Frontal cortex (tissue), 4 donors: Measurements from ENCODE around the gene MAGOH. TPM values are rescaled to one million over a fixed set of nuclear protein-coding genes. Genes with fewer than 3 reads are reported as not detected.
"Not testable (repeated sequence)": the region's sequence is repeated elsewhere in the genome, so short reads cannot be mapped to it uniquely, and the experiment has no call there.

Source experiments
- DNase-seq, 2 donors: peaks; one replicate each; pipeline ENCODE4 v3.0.0; 2012; ENCODE audit warnings: low spot score in 2 of 2
- FAIRE-seq: peaks from 2 replicates; lab custom pipeline; 2012; peaks lifted over from hg19 to GRCh38; lab: Jason Lieb, UNC
- total RNA-seq: library from RNA; depleted of rRNA; stranded (reverse); fragments of >200 nt; gene quantifications from one replicate; pipeline ENCODE4 v1.2.3, GENCODE V29; 2014
- donor health status: control.
- donor health status: control.
- donor health status: control.

MAGOH gene
- total RNA-seq, 1 donor from 2014 or later, result 15.9 TPM

DNA sequence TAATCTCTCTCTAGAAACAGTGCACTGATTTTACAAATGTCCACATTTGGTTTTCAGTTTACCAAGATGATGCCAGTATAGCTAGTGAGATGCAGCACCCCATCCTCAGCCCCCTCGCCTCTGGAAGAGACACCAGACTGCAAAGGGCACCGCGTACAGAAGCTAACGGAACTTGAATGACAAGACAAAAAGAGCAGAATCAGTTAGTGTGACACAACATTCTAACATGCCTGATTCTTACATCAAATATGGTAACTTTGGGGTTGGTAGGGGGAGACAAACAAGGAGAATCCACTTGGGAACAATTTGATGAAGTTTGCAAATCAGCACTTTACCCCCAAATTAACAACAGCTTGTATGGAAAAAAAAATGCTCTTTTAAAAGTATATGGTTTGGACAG, 4.1 kb upstream of the MAGOH start:
- DNase-seq (no peak), FAIRE-seq (no peak)

DNA sequence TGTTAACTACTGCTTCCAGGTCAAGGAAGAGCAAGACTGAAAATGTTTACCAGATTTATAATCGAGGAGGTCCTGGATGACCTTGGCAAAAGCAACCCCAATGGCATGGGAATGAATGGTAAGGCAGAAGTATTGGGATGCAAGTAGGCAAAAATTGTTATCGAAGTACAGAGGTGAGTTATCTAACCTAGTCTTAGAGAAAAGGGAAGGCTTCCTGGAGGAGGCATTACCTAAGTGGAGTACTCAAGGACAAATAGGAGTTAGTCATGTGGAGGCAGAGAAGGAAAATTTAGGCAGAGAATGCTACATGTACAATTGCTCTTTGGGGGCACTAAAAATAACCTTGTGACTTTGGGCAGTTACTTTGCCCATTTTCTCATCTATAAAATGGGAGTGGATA, 3.5 kb upstream of the MAGOH start:
- FAIRE-seq (no peak), DNase-seq (no peak)

DNA sequence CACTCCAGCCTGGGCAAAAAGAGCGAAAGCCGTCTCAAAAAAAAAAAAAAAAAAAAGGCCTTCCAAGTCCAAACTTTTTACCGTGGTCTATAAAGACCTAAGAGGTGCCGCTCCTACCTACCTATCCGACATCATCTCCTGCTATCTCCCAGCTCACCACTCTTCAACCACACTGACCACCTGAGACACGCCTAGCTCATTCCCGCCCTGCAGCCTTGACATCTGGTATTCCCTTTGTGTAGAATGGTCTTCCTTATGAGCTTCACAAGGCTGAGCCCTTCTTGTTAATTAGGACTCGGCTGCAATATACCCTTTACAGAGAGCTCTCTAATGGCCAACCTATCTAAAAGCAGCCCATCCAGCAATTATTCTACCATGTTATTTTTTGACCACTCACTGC, 680 bp downstream of the MAGOH start:
- no peak for FAIRE-seq

DNA sequence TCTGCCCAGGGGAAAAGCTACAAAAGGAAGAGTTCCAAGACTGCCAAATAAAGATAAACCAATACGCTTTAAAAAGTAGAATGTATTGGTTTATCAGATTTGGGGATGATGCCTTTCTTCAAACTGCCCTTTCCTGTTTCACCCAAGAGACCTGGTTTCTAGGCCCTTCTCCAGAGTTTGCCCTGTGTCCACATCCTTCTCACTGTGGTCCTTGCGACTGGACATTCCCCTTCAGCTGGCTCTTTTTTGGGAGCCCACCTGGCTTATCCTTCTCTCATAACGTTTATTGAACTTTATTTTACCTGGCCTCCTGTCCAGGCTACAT, 17.4 kb downstream of the MAGOH start:
- FAIRE-seq, result no peak
- no peak for DNase-seq

More for the DNA sequence above, 680 bp downstream of the MAGOH start:
- DNase-seq, result no peak

DNA sequence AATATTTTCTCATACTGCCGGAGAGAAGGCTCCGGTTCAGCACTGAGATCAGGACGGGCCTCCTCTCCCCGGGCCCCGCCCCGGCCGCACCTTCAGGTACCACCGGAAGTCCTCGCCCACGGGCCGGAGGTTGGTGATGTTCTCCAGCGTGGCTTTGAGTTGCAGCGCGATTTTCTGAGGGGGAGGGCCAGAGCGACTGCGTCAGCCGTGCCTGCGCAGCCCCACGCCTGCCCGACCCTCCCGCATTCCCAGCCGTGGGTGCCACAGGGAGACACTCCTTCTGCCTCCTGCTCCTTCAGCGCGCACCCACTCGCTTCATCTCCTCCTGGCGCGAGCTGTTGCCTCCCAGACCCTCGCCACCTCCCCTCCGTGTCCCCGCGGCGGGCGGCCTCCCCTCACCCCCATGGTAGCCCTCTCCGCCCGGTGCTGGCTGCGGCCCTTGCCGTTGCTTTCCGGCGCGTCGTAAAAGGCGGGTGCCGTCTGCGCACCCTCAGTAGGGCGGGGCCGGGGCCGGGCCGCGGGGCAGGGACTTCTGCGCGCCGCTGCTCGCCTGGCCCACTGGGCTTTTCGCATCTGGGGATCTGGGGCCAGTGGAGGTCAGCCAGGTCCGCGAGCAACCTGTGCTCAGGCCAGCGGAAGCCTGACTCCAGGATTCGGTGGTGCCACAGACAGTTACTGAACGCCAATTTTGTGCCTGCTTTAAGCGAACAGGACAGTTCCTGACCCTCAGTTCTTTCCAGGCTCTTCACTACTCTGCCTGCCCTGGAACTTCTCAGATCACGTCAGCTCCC, 18.0 kb downstream of the MAGOH start, which contains the start of gene CZIB:
Gene CZIB, minus strand, starts transcription at position 464 of the 791 bp plus-strand sequence. Its CDS starts 59 bp downstream, at position 405.
- FAIRE-seq (no peak), DNase-seq (peak; percentile 80 to 86)

DNA sequence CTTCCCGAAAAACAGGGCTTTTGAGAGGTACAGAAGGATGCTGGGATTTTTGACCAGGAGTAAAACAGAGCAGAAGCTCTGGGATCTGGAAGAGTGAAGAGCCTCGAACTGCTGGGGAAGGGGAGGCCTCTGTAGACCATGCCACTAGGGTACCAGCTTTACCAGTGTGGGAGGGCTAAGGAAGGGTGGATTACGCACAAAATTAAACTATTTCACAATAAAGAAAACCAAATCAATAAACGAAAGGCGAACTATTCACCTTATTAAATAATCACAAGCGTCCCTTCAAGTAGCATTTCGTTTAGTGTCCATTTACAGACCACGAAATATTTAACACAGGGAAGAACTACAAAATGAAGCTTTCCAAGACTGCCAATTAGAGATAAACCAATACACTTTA, 18.6 kb downstream of the MAGOH start:
- DNase-seq (no peak), FAIRE-seq (no peak)

DNA sequence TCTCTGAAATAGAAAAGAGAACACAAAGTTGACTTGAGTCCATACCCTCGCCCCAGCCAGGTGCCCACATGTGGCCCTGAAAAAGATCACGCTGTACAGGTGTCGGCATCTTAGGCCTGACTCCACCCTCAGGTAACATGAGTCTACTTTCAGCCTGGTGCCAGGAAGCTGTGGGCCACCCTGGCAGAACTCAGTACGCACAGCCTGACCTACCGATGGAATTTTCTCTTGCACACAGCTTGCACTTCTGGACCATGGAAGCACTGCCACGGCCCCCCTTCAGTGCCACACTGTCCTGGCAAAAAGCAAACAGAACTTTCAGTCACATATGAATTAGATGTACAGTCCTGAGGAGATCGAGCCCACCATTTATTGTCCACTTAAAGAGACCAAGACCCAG, 20.1 kb downstream of the MAGOH start:
- DNase-seq (no peak), FAIRE-seq (no peak)

DNA sequence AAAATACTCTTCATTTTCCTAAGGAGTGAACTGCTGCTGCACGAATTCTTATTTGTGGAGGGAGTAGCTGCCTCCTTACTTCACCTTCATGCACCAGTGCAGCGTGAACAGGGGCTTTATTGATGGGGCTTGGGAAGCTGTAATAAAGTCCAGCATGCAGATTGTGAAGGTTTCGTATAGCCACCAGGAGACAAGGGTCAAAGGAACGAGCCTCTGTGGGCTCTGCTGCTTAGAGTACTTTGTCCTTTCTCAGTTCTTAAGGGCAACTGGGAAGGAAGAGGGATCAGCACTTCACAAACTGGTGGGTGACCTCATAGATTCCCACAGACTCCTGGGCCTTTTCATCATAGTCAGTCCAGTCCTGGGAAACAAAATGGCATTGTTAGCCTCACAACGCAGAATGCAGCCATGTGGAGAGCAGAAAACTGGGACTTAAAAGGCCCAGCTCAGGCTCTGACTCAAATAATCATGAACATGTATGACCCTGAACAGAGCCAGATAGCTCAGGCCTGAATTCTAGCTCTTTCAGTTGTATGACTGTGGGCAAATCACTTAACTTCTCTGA, 23.9 kb downstream of the MAGOH start:
- DNase-seq (no peak), FAIRE-seq (no peak)

DNA sequence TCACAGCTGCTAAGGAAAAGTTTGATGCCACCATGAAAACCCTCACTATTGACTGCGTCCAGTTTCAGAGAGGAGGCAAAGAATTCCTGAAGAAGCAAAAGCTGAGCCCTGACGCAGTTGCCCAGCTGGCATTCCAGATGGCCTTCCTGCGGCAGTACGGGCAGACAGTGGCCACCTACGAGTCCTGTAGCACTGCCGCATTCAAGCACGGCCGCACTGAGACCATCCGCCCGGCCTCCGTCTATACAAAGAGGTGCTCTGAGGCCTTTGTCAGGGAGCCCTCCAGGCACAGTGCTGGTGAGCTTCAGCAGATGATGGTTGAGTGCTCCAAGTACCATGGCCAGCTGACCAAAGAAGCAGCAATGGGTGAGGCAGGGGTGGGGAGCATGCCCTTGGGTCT, 27.4 kb downstream of the MAGOH start:
- FAIRE-seq (no peak), DNase-seq (no peak)

DNA sequence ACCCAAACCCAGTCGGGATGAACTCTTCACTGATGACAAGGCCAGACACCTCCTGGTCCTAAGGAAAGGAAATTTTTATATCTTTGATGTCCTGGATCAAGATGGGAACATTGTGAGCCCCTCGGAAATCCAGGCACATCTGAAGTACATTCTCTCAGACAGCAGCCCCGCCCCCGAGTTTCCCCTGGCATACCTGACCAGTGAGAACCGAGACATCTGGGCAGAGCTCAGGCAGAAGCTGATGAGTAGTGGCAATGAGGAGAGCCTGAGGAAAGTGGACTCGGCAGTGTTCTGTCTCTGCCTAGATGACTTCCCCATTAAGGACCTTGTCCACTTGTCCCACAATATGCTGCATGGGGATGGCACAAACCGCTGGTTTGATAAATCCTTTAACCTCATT, 28.0 kb downstream of the MAGOH start:
- no peak for FAIRE-seq

DNA sequence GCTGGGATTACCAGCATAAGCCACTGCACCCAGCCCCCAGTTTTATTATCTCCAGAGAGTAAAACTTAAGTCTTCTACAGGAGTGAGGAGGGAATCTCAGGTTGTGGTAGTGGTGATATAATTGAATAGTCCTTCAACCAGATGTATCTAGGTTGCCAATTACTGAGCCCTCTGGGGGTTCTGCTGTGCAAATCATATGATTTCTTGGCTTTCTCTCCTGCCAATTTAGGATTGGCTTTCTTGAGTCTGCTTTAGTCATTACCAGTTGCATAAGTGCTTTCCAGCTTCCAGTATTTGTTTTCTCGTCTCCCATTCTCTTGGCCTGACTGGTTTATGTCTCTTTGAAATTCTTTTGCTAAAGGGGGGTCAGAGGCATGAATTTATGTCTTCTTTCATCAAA, 30.6 kb downstream of the MAGOH start:
- DNase-seq (no peak), FAIRE-seq (no peak)

More for the DNA sequence above, 28.0 kb downstream of the MAGOH start:
- no peak for DNase-seq

DNA sequence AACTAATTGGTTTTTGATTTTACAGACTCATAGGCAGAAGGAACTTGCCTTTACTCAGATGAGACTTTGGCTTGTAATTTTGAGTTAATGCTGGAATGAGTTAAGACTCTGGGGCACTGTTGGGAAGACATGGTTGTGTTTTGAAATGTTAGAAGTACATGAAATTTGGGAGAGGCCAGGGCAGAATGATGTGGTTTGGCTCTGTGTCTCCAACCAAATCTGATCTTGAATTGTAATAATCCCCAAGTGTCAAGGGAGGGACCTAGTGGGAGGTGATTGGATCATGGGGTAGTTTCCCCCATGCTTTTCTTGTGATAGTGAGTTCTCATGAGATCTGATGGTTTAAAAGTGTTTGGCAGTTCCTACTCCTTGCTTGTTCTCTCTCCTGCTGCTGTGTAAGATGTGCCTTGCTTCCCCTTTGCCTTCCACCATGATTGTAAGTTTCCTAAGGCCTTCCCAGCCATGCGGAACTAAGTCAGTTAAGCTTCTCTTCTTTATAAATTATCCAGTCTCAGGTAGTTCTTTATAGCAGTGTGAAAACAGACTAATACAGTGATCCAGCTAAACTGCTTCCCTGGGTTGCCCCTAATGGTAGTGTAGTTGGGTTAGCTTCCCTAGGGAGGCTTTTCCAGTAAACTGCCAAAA, 31.5 kb downstream of the MAGOH start:
- FAIRE-seq, result no peak
- DNase-seq, result no peak

DNA sequence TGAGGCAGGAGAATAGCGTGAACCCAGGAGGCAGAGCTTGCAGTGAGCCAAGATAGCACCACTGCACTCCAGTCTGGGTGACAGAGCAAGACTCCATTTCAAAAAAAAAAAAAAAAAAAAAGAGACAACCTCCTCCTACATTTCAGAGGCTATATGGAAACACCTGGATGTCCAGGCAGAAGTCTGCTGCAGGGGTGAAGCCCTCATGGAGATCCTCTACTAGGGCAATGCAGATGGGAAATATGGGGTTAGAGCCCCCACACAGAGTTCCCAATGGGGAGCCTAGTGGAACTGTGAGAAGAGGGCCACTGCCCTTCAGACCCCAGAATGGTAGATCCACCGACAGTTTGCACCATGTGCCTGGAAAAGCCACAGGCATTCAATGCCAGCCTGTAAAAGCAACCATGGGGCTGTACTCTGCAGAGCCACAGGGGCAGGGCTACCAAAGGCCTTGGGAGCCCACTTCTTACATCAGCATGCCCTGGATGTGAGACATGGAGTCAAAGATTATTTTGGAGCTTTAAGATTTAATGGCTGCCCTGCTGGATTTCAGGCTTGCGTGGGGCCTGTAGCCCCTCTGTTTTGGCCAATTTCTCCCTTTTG, 32.1 kb downstream of the MAGOH start:
- not testable (repeated sequence) for FAIRE-seq, DNase-seq

DNA sequence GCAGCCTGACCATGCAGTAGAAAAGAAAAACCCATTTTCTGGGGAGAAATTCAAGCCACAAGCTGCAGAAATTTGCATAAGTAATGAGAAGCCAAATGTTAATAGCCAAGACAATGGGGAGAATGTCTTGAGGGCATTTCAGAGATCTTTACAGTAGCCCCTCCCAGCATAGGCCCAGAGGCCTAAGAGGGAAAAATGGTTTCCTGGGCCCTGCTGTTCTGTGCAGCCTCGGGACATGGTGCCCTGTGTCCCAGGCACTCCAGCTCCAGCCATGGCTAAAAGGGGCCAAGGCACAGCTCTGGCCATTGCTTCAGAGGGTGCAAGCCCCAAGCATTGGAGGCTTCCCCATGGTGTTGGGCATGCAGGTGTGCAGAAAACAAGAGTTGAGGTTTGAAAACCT, 32.8 kb downstream of the MAGOH start:
- DNase-seq, FAIRE-seq: not testable (repeated sequence)

DNA sequence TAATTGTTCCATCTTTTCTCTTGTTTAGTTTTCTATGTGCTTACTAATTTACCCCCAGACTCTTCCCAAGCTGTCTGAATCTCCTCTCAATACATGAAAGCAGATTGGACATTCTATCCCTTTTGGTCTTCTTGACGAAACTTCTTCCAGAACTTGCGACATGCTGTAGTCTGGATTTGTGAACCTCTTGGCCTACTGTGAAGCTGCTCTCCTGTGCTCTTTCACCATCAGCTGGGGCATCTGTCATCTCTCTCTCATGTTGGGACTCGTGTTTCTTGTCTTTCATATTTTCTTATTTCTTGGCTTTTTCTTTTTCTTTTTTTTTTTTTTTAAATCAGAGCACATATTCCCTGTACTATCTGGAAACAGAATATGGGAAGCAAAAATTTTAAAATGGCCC, 34.9 kb downstream of the MAGOH start:
- FAIRE-seq (no peak), DNase-seq (no peak)

DNA sequence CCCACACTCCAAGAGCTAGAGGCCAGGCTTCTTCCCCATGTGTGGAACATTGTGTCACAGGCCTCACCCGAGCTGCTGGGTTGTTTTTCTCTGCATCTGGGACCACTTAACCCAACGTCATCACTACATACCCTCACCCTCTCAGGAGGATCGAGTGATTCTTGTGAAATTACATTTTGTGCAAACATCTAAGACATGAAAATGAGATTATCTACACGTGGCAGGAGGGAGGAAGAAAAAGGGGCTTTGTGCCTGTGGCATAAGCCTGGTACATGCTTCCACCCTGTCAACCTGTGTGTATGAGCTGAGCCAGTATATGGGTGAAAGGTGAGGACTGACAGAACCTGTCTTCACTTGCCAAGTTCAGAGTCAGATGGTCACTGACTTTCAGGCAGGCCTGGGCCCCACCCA, 40.1 kb downstream of the MAGOH start:
- no peak for DNase-seq
- no peak for FAIRE-seq

DNA sequence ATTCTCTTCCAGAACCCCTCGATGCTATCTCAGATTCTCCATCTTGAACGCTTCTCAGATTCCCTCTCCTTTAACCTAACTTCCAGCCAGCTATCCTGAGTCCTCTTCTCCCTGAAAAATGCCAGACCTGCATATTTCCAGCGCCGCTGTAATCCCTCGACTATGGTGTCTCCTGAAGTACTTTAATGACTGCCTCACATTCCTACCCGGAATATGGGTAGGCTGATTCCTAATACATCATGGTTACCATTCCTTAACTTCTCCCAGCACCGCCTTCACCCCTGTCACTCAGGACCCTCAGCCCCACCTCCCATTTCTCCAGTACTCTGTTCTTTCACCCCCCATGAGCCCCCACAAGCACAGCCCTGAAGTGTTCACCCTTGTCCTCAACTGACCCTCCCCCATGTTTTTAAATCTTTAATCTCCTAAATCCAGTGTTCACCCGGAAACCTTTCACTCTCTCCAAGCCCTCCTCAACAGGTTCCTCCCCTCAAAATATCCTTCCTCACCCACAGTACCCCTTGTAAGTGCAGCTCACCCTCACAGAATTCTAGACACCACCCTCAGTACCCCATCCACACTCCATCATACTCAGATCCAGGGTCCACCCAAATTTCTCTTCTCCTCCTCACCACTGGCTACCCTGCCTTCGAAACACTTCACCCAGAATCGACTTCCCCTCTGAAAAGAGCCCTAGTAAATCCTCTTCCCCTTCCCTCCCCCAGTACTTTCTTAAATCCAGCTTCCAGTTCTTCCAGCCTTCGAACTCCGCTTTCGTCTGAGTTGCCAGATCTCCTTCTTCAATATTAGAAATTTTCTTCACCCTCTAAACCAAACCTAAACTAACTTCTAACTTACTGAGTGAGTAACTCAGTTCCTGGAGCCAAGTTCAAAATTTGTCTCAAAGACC, 40.8 kb downstream of the MAGOH start:
- DNase-seq, result no peak
- no peak for FAIRE-seq

DNA sequence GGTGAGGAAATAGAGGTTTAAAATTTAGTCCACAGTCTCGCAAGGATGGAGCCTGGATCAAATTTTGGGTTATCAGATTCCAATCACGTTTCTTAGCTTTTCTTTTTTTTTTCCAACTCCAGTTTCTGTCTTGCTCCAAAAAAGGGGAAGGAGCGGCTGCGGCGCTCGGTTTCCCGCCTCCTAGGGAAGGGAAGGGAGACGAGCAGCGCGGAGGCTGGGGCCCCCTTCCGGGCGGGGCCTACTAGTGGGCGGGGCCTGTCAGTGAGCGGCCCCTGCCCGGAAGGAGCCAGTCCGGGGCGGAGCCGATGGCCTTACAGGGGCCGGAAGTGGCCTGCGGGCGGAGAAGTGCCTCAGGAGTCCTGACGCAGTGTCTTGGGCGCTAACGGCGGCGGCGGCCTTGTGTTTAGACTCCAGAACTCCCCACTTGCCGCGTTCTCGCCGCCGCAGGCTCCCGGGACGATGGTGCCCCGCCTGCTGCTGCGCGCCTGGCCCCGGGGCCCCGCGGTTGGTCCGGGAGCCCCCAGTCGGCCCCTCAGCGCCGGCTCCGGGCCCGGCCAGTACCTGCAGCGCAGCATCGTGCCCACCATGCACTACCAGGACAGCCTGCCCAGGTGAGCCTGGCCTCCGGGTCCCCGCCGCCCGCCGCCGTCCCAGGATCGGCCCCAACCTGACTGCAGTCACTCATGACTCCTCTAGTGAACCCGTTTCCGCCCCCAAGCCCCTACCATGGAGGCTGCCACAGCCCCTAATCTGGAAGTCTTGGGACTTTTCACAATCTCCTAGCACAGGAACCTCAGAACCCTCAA, 41.6 kb downstream of the MAGOH start, which contains the start of gene CPT2:
Gene CPT2, plus strand, starts transcription at position 340 of the 806 bp plus-strand sequence. Its CDS starts 120 bp downstream, at position 460.
- peak; percentile 93 to 98 for DNase-seq
- FAIRE-seq, result no peak

DNA sequence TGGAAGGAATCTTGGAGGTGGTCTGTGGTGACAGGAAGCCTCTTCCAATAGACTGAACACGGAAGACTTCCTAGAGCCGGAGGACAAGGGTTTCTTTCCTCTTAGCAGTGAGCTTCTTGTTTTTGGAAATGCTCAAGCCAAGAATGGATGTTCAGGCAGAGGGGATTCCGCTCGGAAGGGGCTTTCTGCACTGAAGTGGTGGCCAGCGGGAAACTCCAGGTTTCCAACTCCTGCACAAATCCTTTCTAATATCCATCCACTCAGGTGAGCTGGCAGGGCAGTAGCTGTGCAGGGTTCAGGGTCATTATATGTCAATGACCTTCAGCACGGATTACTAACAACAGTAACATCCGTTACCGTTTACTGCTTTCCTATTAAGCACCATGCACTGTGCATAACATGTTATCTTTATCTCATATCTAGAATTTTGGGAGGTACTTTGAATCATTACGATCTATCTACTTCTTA, 42.3 kb downstream of the MAGOH start:
- FAIRE-seq, result no peak
- DNase-seq, result no peak
